Neuronal stem cell (in vitro differentiated cells): Measurements from ENCODE around the gene AHCYL2.
"Not testable (repeated sequence)": the region's sequence is repeated elsewhere in the genome, so short reads cannot be mapped to it uniquely, and the experiment has no call there.

Source experiments
- DNase-seq: peaks from one replicate; pipeline ENCODE4 v3.0.0-alpha.2; 2013; ENCODE audit warnings: low spot score
- H2AFZ ChIP-seq: one replicate; pipeline ENCODE4 v1.6.1; 2013; ENCODE audit warnings: mild to moderate bottlenecking, low read length, inconsistent platforms
- H2AK5ac ChIP-seq: 2 replicates; pipeline ENCODE4 v1.6.1; 2013; ENCODE audit warnings: low read depth, mild to moderate bottlenecking, inconsistent platforms, low read length, moderate library complexity, mixed read lengths
- H2BK120ac ChIP-seq: 2 replicates; pipeline ENCODE4 v1.6.1; 2013; ENCODE audit warnings: low read depth, mild to moderate bottlenecking, inconsistent platforms, low read length, moderate library complexity, mixed read lengths
- H2BK12ac ChIP-seq: one replicate; pipeline ENCODE4 v1.6.1; 2013; ENCODE audit warnings: low read length, inconsistent platforms
- H2BK15ac ChIP-seq: 2 replicates; pipeline ENCODE4 v1.6.1; 2013; ENCODE audit warnings: mild to moderate bottlenecking, low read length, inconsistent platforms, mixed read lengths
- H2BK5ac ChIP-seq: one replicate; pipeline ENCODE4 v1.6.1; 2013; ENCODE audit warnings: inconsistent platforms, mild to moderate bottlenecking, low read length, moderate library complexity
- H3K14ac ChIP-seq: one replicate; pipeline ENCODE4 v1.6.1; 2013; ENCODE audit warnings: low read length, inconsistent platforms
- H3K18ac ChIP-seq: 2 replicates; pipeline ENCODE4 v1.6.1; 2013; ENCODE audit warnings: low read length, inconsistent platforms
- H3K23ac ChIP-seq: 2 replicates; pipeline ENCODE4 v1.6.1; 2013; ENCODE audit warnings: low read depth, mild to moderate bottlenecking, mixed read lengths, low read length, inconsistent platforms; ENCODE audit not compliant: poor library complexity
- H3K27ac ChIP-seq: replicated peaks from 3 replicates; pipeline ENCODE4 v1.5.1; 2013; ENCODE audit warnings: low read length, inconsistent platforms
- H3K27me3 ChIP-seq, 3 experiments: 2 replicates each; pipeline ENCODE4 v1.6.1; 2013; ENCODE audit warnings: low read length in 3 of 3, mild to moderate bottlenecking in 2 of 3, inconsistent platforms in 1 of 3, low read depth in 1 of 3, mixed read lengths in 1 of 3, moderate library complexity in 1 of 3; ENCODE audit not compliant: control insufficient read depth in 3 of 3, insufficient read depth in 3 of 3
- H3K36me3 ChIP-seq, 2 donors: replicated peaks in 1 of 2; 2 replicates each; pipeline ENCODE4 v1.6.1; 2013; ENCODE audit warnings: low read length in 2 of 2; ENCODE audit not compliant: control insufficient read depth in 2 of 2, insufficient read depth in 2 of 2
- H3K4ac ChIP-seq: 2 replicates; pipeline ENCODE4 v1.6.1; 2013; ENCODE audit warnings: inconsistent platforms, mild to moderate bottlenecking, low read length, moderate library complexity
- H3K4me1 ChIP-seq, 2 donors: 1 replicate in 1 of 2; 2 replicates in 1 of 2; pipeline ENCODE4 v1.6.1; 2013; ENCODE audit warnings: low read length in 2 of 2, low read depth in 1 of 2; ENCODE audit not compliant: control insufficient read depth in 2 of 2, insufficient read depth in 1 of 2
- H3K4me2 ChIP-seq: one replicate; pipeline ENCODE4 v1.6.1; 2013; ENCODE audit warnings: mild to moderate bottlenecking, low read length, inconsistent platforms; ENCODE audit not compliant: insufficient read depth, poor library complexity, severe bottlenecking
- H3K4me3 ChIP-seq, 2 donors: 2 replicates each; pipeline ENCODE4 v1.5.1; 2013; ENCODE audit warnings: low read length in 2 of 2, mild to moderate bottlenecking in 2 of 2, inconsistent platforms in 1 of 2, moderate library complexity in 1 of 2
- H3K79me1 ChIP-seq: one replicate; pipeline ENCODE4 v1.6.1; 2013; ENCODE audit warnings: low read depth, mild to moderate bottlenecking, inconsistent platforms, low read length, moderate library complexity
- H3K9ac ChIP-seq: one replicate; pipeline ENCODE4 v1.6.1; 2013; ENCODE audit warnings: mild to moderate bottlenecking, low read depth, low read length, inconsistent platforms; ENCODE audit not compliant: poor library complexity
- H3K9me3 ChIP-seq, 2 donors: replicated peaks in 1 of 2; 2 replicates each; pipeline versions ENCODE3 to v1.6.1; 2013; ENCODE audit warnings: low read length in 2 of 2, mild to moderate bottlenecking in 2 of 2, inconsistent platforms in 1 of 2, low read depth in 1 of 2, mixed read lengths in 1 of 2, moderate library complexity in 1 of 2; ENCODE audit not compliant: control insufficient read depth in 2 of 2, insufficient read depth in 1 of 2
- H4K8ac ChIP-seq: one replicate; pipeline ENCODE4 v1.6.1; 2013; ENCODE audit warnings: low read depth, mild to moderate bottlenecking, inconsistent platforms, low read length, moderate library complexity
- H4K91ac ChIP-seq: one replicate; pipeline ENCODE4 v1.6.1; 2013; ENCODE audit warnings: low read length, low read depth, mild to moderate bottlenecking, inconsistent platforms; ENCODE audit not compliant: poor library complexity
- WGBS, 2 donors: extraction: QIAGEN DNeasy Blood & Tissue Kit; methylation state at CpG; one replicate each; pipeline ENCODE4 v1.1.7; 2013; ENCODE audit warnings: missing lambda C conversion rate in 2 of 2, mixed read lengths in 1 of 2; ENCODE audit not compliant: insufficient read length in 2 of 2, insufficient replicate concordance in 1 of 2; ENCODE audit errors: extremely low coverage in 2 of 2; 5-methylcytosine and 5-hydroxymethylcytosine counted together

Gene AHCYL2

GRCh38 chr7:129469930-129470329 is 245.1 kb downstream of the AHCYL2 start:
- H4K91ac ChIP-seq: no peak overlapping the region
- no peak overlapping the region for H3K4ac ChIP-seq
- no peaks in the 10 kb centered on the region for H3K9me3 ChIP-seq
- no peak overlapping the region for H3K9ac ChIP-seq
- no peak overlapping the region for H3K4me3 ChIP-seq
- no peak overlapping the region for H2AFZ ChIP-seq
- no peaks in the 10 kb centered on the region for H3K79me1 ChIP-seq
- no peak overlapping the region for H2AK5ac ChIP-seq
- no peak overlapping the region for H3K27ac ChIP-seq
- no peaks in the 10 kb centered on the region for H3K27me3 ChIP-seq
- no peak overlapping the region for H3K18ac ChIP-seq
- no peak overlapping the region for H2BK120ac ChIP-seq
- peaks cover 10 to 83% of the 10 kb centered on the region in 2 donors for H3K36me3 ChIP-seq
- H3K23ac ChIP-seq: no peak overlapping the region
- no peak overlapping the region for H3K14ac ChIP-seq
- H2BK5ac ChIP-seq: no peak overlapping the region
- no peaks in the 10 kb centered on the region for H3K4me1 ChIP-seq
- no peak overlapping the region for H4K8ac ChIP-seq
- no peak overlapping the region for H3K4me2 ChIP-seq
- no peak for DNase-seq
- no peak overlapping the region for H2BK12ac ChIP-seq
- H2BK15ac ChIP-seq: no peak overlapping the region

DNA sequence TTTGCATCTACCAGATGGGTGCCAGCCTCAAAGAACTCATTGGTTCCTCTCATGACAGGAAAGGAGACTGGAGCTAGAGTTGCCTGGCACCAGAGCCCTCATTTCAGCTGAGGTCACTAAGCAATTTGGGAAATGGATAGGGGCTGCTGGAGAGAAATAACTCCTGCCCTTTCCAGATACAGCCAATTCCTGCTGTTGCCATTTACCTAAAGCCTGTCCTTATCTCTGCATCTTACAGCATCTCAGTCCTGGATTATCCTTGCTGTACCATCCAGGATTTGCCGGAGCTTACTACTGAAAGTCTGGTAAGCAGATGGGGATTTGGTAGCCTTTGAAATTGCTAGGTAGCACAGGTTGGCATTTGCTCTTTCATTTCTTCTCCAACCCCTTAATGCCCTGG is 245.6 kb downstream of the AHCYL2 start:
- H3K4ac ChIP-seq: no peak overlapping the region
- no peak overlapping the region for H2BK5ac ChIP-seq
- H2AK5ac ChIP-seq: no peak overlapping the region
- H2BK120ac ChIP-seq: no peak overlapping the region
- no peak overlapping the region for H4K91ac ChIP-seq
- H3K27ac ChIP-seq: no peak overlapping the region
- H2BK15ac ChIP-seq: no peak overlapping the region
- no peak overlapping the region for H3K14ac ChIP-seq
- no peak overlapping the region for H3K4me3 ChIP-seq
- H3K79me1 ChIP-seq: no peaks in the 10 kb centered on the region
- H4K8ac ChIP-seq: no peak overlapping the region
- peaks cover 2% of the 10 kb centered on the region in 2 donors for H3K9me3 ChIP-seq
- H3K4me2 ChIP-seq: no peak overlapping the region
- H3K23ac ChIP-seq: no peak overlapping the region
- H3K9ac ChIP-seq: no peak overlapping the region
- WGBS, 2 donors: no CpG with 5 or more reads among the region's 1 CpG
- no peak overlapping the region for H2AFZ ChIP-seq
- no peaks in the 10 kb centered on the region for H3K27me3 ChIP-seq
- H3K4me1 ChIP-seq: no peaks in the 10 kb centered on the region
- H3K18ac ChIP-seq: no peak overlapping the region
- DNase-seq: no peak
- H3K36me3 ChIP-seq: peaks cover 10 to 80% of the 10 kb centered on the region in 2 donors
- no peak overlapping the region for H2BK12ac ChIP-seq

DNA sequence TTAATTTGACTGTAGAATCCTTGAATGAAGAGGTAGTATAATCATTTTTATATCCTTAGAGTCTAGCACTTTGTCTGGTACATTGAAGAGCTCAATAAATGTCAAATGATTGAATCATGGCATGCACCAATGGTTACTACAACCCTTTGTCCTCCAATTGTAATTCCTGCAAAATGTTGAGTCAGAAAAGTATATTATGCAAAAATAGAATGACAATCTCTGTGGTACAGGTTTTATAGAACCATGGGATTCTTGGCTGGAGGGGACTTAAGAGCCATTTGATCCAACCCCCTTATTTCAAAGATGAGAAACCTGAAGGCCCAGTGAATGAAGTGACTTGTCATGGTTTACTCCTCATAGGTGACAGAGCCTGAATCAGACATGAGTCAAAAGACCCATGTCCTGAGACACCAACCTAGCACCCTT is 246.6 kb downstream of the AHCYL2 start:
- H2AFZ ChIP-seq: no peak overlapping the region
- H3K4me3 ChIP-seq: no peak overlapping the region
- peaks cover 2% of the 10 kb centered on the region in 2 donors for H3K9me3 ChIP-seq
- H3K4ac ChIP-seq: no peak overlapping the region
- H2AK5ac ChIP-seq: no peak overlapping the region
- no peak overlapping the region for H4K8ac ChIP-seq
- no peak for DNase-seq
- no peak overlapping the region for H2BK15ac ChIP-seq
- H3K79me1 ChIP-seq: no peaks in the 10 kb centered on the region
- peaks cover 7 to 70% of the 10 kb centered on the region in 2 donors for H3K36me3 ChIP-seq
- no peak overlapping the region for H3K14ac ChIP-seq
- no peak overlapping the region for H3K23ac ChIP-seq
- no peak overlapping the region for H2BK12ac ChIP-seq
- no peak overlapping the region for H3K9ac ChIP-seq
- H3K4me2 ChIP-seq: no peak overlapping the region
- no peak overlapping the region for H3K18ac ChIP-seq
- H3K4me1 ChIP-seq: no peaks in the 10 kb centered on the region
- H3K27me3 ChIP-seq: no peaks in the 10 kb centered on the region
- H2BK120ac ChIP-seq: no peak overlapping the region
- no peak overlapping the region for H4K91ac ChIP-seq
- no peak overlapping the region for H2BK5ac ChIP-seq
- H3K27ac ChIP-seq: no peak overlapping the region

DNA sequence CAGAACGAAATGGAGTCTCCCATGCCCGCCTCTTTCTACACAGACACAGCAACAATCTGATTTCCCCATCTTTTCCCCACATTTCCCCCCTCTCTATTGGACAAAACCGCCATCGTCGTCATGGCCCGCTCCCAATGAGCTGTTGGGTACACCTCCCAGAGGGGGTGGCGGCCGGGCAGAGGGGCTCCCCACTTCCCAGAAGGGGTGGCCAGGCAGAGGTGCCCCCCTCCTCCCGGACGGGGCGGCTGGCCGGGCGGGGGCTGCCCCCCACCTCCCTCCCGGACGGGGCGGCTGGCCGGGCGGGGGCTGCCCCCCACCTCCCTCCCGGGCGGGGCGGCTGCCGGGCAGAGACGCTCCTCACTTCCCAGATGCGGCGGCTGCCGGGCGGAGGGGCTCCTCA is 251.1 kb downstream of the AHCYL2 start:
- H3K79me1 ChIP-seq, H3K4me3 ChIP-seq, H3K23ac ChIP-seq, H3K18ac ChIP-seq, H2AK5ac ChIP-seq, H2BK5ac ChIP-seq, H3K14ac ChIP-seq, H3K4me2 ChIP-seq, H2BK120ac ChIP-seq, H3K9ac ChIP-seq, H2AFZ ChIP-seq, H4K8ac ChIP-seq, H3K4me1 ChIP-seq, H3K27ac ChIP-seq, DNase-seq, H2BK15ac ChIP-seq, H2BK12ac ChIP-seq, H3K27me3 ChIP-seq, H4K91ac ChIP-seq, H3K4ac ChIP-seq: not testable (repeated sequence)
- WGBS, 2 donors: no CpG with 5 or more reads among the region's 27 CpGs
- Histone ChIP-seq H3K36me3 (peaks cover 3 to 39% of the 10 kb centered on the region in 2 donors), H3K9me3 (peaks cover 2 to 12% of the 10 kb centered on the region in 2 donors)
